ENCODE data around the gene NIT2.
A peak's percentile ranks its signal among the peaks of the same experiment; 100 is the strongest.
"Not testable (repeated sequence)": the region's sequence is repeated elsewhere in the genome, so short reads cannot be mapped to it uniquely, and the experiment has no call there.

NIT2 gene, protein sequence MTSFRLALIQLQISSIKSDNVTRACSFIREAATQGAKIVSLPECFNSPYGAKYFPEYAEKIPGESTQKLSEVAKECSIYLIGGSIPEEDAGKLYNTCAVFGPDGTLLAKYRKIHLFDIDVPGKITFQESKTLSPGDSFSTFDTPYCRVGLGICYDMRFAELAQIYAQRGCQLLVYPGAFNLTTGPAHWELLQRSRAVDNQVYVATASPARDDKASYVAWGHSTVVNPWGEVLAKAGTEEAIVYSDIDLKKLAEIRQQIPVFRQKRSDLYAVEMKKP

DNA sequence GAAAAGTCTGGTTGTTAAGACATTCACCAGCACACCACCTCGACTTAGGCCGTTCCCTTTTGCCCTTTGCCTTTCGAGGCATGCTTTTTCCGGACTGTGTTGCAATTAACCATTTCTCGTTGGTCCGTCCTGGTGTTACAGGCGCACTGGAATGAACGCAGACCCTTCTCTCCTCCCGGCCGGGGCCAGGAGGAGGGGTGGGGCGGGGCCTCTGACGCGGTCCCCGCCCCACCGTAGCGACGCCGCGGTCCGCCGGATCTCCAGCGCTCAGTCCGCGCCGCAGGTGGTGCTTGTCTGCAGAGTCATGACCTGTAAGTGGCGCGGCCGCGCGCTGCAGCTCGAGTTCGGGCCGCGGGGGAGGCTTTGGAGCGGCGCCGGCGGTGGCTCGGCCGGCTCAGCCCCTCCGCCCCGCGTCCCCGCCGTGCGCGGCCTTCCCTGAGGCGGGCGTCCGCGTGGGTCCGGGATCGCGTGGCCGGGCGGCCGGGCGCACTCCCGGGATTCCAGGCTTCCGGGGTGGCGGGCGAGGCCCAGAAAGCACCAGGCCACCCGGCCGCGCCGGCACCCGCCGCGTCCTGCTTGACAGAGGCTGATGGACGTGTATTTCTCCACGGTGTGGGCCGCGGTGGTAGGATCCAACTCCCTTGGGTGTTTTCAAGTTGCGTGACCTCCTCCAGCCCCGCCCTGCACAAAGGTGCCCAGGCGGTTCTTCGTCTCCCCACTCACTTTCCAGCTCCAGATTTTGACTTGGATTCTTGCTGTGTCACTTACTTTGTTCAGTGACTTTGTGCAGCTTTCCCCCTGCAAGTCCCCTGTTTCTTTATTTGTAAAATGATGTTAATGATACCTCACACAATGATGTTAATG lies at the start of gene NIT2:
NIT2 (plus strand) TSS at position 270 of the 864 bp plus-strand sequence; CDS start at position 305, 35 bp downstream.
- peak; percentile 82 to 85 for DNase-seq

DNA sequence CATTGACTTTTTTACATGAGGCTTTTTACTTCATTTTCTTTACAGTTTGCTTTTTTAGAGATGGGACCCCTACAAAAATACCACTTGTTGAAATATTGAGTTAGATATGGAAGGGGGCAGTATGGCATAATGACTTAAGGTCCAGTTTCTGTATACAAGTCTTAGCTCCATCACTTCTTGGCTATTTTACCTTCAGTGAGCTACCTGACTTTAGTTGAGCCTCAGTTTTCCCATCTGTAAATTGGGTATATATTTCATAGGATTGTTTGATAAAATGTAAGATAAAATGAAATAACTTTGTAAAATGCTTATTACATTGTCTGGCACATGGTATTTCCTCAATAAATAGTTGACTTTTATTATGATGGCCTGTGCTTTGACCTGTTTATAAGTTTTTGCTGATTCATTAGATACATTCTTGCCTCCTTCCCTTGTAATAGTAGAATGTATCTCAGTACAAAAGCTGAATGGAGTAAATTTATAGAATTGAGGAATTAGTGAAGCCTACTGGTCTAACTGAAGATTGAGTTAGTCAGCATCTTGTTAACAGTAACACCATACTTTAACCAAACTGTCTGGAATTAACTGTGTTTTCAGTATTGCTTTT lies 46.2 kb upstream of the NIT2 start:
- no peak for DNase-seq

DNA sequence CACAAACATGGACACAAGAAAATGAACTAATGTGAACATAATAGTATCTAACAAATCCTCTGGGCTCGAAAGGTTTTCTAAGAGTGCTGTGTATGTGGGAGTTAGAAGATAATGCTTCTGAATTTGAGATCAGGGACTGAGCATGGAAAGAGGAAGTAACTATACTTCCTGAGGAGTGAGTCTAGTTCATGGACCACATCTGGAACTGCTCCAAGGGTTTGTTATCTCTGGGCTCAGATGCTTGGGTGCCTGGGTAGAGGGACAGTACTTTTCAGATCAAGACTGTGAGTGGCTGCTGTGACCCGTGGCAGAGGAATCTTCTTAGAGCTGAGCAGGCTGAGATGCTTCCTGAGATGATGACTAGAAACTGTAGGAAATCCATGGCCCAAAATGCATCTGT lies 45.2 kb upstream of the NIT2 start:
- no peak for DNase-seq

DNA sequence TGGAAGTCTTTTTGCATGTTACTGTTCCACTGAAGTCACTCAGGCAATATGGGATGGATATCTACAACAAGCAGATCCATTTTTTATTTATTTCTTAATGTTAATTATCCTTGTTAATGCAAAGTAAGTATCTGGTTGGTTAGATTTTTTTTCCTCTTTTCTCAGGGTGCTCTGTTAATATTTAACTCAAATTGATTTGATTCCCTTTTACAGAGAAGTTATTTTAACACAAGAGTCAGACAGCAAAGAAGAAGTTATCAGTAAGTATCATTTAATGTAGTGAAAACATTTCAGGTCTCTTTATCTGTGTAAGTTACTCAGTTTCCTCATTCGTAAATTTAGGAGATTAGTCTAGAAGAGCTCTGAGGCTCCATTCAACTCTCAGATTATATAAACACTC lies 39.5 kb upstream of the NIT2 start:
- DNase-seq: no peak

DNA sequence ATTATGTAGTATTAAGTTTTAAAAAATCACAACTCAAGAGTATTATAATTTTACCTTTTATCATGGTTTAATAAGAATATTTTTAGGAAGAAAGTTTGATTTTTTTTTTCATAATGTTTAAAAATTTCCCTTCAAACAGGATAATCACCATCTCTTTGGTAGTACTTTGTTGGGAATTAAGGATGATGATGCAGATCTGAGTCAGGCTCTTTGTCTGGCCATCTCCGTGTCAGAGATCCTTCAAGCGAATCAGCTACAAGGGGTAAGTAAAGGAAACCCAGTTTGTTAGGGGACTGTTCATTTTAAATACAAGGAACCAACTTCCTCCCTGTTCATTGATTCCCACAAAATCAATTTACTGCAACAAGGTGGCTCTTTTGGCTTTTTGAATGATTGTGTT lies 36.8 kb upstream of the NIT2 start:
- no peak for DNase-seq

DNA sequence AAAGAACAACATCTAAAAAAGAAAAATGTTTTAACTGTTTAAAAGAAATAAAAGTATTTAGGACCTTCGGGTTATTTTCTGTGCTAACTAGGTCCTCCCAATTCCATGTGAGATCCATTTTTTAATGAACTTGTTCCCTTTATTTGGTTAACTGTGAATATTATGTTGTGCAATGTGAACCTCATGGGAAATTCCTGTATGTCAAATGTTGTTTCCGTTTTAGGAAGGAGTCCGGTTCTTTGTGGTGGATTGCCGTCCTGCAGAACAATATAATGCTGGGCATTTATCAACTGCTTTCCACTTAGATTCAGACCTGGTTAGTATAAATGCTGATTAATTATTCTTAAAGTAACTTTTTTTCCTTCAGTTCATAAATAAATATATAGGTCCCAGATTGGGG lies 35.5 kb upstream of the NIT2 start:
- DNase-seq: no peak

DNA sequence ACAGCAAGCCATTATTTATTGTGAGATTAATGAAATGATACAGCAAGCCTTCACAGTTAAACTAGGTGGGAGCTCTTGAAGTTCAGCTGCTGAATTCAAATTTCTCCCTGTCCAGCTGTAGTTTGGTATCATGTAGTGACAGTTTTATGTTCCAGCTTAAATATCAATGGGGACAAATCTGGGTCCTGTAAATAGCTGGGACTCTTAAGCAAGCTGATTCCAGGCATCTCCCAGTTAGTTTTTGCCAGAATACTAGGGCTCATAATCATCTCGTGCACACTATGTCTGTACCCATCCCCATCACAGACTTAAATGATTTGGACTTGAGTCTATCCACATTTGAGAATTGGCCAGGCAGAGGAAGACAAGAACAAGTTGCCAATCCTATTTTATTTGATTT lies 27.9 kb upstream of the NIT2 start:
- no peak for DNase-seq

DNA sequence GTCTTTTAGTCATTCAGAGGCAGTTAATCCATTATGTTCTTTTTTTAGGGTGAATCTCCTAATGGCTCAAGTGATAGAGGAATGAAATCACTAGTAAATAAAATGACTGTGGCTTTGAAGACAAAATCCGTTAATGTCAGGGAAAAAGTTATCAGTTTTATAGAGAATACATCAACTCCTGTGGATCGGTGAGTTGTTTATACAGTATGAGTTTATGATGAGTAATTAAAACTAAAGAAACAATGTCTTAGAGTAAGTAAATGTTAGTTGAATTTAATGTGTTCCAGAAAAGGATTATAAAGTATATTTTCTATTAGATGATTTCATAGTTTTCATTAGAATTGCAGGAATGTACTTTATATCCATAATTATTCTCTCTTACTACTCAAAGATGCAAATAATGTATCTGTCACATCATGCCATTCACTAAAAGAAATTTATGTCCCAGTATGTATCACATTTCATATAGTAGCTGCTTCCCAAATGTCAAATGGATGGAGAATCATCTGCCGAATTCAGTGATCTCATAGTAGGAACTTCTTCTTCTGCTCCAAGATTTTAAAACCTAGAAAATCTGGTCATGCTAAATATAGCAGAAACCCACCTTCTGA lies 24.1 kb upstream of the NIT2 start:
- no peak for DNase-seq

DNA sequence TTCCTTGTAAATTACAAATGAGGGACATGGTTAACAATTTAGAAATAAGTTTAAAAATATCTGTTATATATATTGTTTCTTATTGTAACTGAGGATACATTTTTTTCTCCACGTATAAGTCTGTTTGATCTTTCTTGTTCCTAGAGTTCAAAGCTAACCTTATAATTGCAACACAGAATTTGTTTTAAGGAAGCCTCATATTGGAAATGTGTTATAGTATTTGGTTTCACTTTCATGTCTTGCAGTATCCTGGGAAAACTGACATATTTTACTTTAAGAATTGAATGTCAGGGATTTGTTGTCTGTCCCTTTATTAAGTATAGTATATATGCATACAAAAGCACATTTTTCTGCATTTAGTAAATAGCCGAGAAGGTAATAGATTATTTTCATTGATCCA lies 23.5 kb upstream of the NIT2 start:
- DNase-seq: no peak

DNA sequence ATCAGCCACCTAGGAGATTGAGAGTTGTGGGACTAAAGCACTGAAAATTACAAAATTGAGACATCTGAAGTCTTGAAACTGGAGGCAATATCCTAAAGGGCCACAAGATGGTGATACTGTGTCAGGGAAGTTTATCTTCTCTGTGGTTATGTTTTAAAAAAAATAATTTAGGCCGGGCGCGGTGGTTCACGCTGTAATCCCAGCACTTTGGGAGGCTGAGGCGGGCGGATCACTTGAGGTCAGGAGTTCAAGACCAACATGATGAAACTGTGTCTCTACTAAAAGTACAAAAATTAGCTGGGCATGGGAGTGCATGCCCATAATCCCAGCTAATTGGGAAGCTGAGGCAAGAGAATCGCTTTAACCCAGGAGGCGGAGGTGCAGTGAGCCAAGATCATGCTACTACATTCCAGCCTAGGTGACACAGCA lies 17.9 kb upstream of the NIT2 start:
- DNase-seq: peak; percentile 18 to 35

DNA sequence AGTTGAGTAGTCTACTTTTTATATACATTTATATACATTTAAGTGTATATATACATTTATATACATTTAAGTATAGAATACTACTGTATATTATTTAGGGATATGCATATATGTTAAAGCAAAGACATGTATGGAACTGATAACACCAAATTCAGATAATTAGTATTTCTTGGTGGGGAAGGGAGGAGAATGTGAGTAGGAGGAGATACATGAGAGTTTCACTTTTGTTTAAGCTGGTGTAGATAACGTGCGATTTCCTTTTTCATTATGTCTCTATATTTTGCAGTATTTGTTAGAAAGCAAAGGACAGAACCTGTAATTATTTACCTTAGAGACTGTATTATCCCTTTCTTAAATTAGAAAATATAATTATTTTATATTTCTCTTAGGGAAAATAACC lies 16.6 kb upstream of the NIT2 start:
- no peak for DNase-seq

DNA sequence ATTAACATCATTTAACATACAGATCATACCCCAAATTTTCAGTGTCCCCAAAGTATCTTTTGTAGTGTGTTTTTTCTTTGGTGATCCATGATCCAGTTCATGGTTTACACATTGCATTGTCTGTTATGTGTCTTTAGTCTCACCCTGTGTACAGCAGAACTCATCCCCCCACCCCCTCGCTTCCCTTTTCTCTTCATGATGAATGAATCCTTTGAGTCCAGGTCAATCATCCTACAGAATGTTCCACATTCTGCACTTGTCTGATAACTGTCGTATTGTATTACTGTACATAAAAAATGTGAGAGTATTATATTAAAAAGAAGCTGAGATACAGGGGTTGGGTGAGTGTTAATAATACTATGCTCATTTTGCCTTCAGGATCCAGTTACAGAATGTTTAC lies 14.6 kb upstream of the NIT2 start:
- DNase-seq: no peak

DNA sequence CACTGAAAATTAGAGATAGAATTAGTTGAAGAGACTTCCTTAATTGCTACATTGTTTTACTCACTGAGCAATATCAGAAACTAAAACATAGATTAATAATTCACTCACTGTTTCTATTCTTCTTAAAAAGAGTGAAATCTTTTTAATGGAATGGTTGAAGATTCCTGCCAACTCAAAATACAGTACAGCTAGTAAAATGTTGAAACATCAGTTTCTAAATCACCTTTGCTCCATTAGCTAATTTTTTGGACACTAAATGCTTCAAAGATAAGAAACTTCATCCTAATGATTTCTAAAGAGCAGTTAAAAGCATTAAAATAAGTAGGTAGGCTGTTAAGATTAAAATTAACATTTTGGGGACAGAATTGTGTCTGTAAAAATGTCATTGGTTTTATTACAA lies 10.5 kb upstream of the NIT2 start:
- no peak for DNase-seq

DNA sequence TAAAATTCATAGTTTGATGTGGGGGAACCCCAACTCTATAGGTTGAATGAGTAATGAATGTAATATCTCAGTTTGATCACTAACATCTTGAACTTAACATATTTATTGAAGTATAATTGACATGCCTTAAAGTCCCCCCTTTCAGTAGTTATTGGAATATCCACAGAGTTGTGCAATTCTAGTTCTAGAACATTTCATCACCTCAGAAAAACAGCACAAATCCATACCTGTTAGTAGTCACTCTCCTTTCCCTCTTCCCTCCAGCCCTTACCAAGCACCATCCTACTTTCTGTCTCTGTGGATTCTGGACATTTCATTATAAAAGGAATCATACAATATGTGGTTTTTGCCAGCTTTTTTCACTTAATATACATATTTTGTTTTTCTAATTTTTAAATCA lies 8.7 kb upstream of the NIT2 start:
- no peak for DNase-seq

DNA sequence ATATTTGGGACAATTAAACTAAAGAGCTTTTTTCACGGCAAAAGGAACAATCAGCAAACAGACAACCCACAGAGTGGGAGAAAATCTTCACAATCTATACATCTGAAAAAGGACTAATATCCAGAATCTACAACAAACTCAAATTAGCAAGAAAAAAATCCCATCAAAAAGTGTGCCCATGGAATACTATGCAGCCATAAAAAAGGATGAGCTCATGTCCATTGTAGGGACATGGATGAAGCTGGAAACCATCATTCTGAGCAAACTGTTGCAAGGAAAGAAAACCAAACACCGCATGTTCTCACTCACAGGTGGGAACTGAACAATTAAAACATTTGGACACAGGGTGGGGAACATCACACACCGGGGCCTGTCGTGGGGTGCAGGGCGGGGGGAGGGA lies 7.2 kb upstream of the NIT2 start:
- not testable (repeated sequence) for DNase-seq

DNA sequence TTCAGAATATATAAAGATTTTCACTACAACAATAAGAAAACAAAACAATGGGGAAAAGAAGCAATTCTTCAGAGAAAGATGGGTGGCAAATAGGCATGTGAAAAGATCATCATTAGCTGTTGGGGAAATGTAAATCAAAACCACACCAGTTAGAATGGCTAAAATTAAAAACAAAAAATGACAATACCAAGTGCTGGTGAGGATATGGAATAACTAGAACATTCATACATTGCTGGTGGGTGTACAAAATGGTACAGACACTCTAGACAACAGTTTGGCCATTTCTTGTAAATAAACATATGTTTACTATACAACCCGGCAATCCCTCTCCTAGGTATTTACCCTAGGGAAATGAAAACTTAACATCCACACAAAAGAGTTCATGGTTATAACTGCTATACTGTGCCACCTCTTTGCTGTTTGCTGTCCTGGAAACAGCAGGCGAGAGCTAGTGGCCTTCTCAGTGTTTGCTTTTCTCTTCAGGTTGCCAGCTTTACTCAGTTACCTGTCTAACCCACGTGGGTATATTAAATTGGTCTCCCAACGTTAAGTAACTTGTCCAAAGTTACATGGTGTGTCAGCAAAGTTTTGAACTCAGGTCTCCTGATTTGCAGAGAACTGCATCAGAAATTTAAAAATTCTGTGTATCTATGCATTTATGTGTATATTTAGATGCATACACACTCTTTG lies 4.6 kb upstream of the NIT2 start:
- no peak for DNase-seq

DNA sequence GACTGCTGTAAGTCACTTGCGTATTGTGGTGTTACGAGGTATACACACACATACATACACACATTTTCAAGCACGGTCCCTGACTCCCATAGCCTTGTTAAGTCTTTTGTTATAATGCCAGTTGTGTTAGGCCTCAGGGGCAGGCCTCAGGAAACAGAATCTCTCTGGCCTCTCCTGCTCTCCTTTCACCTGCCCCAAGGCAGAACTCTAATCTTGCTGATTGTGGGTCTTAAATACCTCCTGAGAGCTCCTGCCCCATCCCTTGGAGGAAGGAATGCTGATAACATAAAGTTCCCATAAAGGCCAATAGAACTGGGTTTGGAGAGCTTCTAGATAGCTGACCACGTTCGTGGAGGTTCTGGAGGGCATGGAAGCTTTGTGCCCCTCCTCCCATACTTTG lies 3.9 kb upstream of the NIT2 start:
- DNase-seq: no peak

DNA sequence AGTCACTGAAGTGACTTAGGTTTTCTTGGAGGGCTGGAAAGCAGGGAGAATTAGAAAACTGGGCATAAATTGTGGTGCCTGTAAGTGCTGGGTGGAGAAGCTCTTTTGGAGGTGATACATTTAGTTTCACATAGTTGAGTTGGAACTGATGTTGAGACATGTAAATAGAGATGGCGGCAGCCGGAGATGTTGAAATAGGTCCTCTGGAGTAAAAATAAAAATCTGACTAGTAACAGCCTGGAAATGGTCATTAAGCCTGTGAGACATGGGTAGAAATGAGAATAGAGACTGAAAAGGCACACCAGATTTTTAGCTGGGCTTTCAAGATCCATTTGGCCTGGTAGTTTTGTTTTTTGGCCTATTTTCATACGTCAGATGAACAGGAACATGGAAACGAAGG lies 2.9 kb upstream of the NIT2 start:
- DNase-seq: no peak

DNA sequence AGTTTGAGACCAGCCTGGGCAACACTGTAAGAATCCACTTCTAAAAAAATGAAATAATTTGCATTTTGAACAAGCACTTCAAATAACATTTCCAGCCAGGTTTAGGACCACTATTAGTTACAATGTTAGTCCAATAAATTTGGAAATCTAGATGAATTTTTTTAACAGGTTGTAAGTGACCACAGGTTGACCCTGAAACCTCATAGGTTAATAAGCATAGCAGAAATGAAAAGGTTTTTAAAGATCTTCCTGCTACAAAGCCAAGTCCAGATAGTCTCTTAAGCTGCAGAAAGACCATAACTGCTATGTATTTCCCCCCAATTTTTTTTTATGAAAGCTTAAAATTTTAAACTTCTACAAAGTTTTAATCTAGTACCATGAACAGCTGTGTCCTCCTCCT lies 1.5 kb upstream of the NIT2 start:
- no peak for DNase-seq

DNA sequence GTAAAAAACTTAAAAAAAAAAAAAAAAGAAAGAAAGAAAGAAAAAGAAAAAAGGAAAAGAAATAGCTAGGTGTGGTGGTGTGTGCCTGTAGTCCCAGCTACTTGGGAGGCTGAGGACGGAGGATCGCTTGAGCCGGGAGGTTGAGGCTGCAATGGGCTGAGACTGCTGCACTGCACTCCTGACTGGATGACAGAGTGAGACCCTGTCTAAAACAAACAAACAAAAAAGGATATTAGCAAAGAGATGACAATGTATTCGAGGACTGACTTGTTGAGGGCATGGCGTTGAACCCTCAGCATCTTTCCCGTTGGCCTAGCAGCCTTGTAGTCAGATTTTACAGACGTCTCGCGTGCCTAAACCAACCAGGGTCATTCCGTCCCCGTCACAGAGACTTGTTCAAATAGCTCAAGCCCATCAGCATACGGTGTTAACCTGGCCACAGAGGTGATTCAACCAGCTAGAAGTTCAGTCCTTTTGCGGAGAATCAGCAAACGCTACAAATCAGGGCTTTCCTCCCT lies 528 bp upstream of the NIT2 start:
- DNase-seq: no peak

DNA sequence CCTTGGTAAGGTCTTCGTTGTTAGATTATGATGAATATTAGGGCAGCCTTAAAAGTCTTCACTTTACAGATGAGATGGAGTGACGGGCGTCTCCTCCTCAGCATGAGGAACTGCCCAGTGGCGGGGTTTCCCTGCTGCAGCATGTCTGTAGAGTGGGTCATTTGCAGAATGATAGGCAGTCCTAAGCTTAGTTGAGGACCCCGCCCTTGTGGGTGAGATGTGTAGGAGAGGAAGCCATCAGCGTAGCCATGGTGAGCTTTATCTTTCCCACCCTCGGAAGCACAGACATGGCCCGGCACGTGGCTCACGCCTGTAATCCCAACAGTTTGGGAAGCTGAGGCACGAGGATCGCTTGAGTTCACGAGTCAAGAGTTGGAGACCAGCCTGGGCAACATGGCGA lies 877 bp downstream of the NIT2 start:
- DNase-seq: peak; percentile 22 to 32

DNA sequence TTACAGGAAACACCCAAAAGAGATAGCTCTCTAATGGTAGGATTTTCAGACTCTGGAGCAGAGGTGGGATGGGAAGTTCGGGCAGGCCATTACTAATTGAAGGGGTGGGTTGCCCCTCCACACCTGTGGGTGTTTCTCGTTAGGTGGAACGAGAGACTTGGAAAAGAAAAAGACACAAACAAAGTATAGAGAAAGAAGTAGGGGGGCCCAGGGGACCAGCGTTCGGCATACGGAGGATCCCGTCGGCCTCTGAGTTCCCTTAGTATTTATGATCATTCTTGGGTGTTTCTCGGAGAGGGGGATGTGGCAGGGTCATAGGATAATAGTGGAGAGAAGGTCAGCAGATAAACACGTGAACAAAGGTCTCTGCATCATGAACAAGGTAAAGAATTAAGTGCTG lies 1.7 kb downstream of the NIT2 start:
- not testable (repeated sequence) for DNase-seq

DNA sequence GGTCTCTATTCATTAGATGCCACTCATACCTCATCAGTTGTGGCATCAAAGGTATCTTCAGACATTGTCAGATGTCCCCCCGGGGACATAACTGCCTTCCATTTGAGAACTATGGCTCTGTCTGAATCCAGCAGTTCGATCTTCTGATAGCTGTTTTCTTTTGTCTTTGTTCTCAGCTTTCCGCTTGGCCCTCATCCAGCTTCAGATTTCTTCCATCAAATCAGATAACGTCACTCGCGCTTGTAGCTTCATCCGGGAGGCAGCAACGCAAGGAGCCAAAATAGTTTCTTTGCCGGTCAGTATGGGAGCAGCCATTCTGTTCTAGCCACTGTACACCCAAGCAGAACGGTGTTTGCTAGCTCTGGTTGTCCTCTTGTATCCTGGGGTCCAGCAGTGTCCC lies 4.4 kb downstream of the NIT2 start:
- DNase-seq: no peak

Measured in activated CD4-positive, alpha-beta T cell treated with anti-CD3 and anti-CD28 coated beads, Interleukin-2, amount 50 U/mL, for 48 hours (primary cell).